Right lobe of liver (tissue), 6 donors: ENCODE measurements around the gene MMADHC. TPM values are rescaled to one million over a fixed set of nuclear protein-coding genes. Genes with fewer than 3 reads are reported as not detected.

Source experiments
- ATAC-seq, 4 donors: fragments of 200-7000 bp; cut with Tn5 transposase; one replicate each; pipeline ENCODE4 v1.9.1; 2020; ENCODE audit warnings: mild to moderate bottlenecking in 4 of 4, moderate library complexity in 4 of 4
- DNase-seq, 3 donors: peaks; one replicate each; pipeline ENCODE4 v3.0.0-alpha.2; 2020
- H3K27ac ChIP-seq, 3 donors: fragments of 200-600 bp; one replicate each; pipeline ENCODE4 v1.8.0; 2022
- H3K27me3 ChIP-seq, 2 donors: fragments of 200-600 bp; one replicate each; pipeline ENCODE4 v1.8.0; 2022
- H3K36me3 ChIP-seq, 4 donors: fragments of 200-600 bp; sonication (generic) in 1 of 4; one replicate each; pipeline versions ENCODE4 v1.5.1 to v1.8.0; 2017 to 2022; ENCODE audit warnings: control low read depth in 1 of 4
- H3K4me1 ChIP-seq, 4 donors: fragments of 200-600 bp; sonication (generic) in 1 of 4; one replicate each; pipeline versions ENCODE4 v1.5.1 to v1.8.0; 2017 to 2022; ENCODE audit warnings: control low read depth in 1 of 4
- H3K4me3 ChIP-seq, 3 donors: fragments of 200-600 bp; one replicate each; pipeline ENCODE4 v1.8.0; 2022
- H3K9me3 ChIP-seq, 4 donors: fragments of 200-600 bp; sonication (generic) in 1 of 4; one replicate each; pipeline versions ENCODE4 v1.5.1 to v1.8.0; 2017 to 2022; ENCODE audit warnings: control low read depth in 1 of 4
- POLR2A ChIP-seq: fragments of 450-650 bp; IDR thresholded peaks from one replicate; pipeline ENCODE4 v1.6.1; 2017; ENCODE audit warnings: antibody characterized with exemption, mild to moderate bottlenecking
- WGBS: methylation state at CpG from one replicate; pipeline ENCODE4 v1.1.6; 2018; ENCODE audit warnings: low coverage, low lambda C conversion rate; ENCODE audit not compliant: insufficient coverage; ENCODE audit errors: missing lambda C conversion rate; 5-methylcytosine and 5-hydroxymethylcytosine counted together
- intact Hi-C, 2 donors: fragments of 100-400 bp; cut with DNase I; formaldehyde crosslinking; loops; one replicate each; pipeline versions ENCODE4 v1.11.2 to v1.14.1; 2022
- total RNA-seq, 6 experiments: library from RNA; depleted of rRNA in 2 of 6; stranded (reverse); fragments of >200 nt in 2 of 6; fragmentation: NEBNext Ultra II Directional in 3 of 6; extraction: Animal tissue kit (Norgen Biotek cat#: 25700) in 3 of 6; gene quantifications; one replicate each; pipeline versions ENCODE4 v1.1.0 to v1.2.4, GENCODE V29; 2016 to 2023
- TF ChIP-seq, protein P1 (sequence below), 4 donors: fragments of 200-600 bp in 3 of 4; fragments of 450-650 bp in 1 of 4; IDR thresholded peaks; one replicate each; pipeline versions ENCODE4 v1.5.1 to v1.8.0; 2016 to 2022; ENCODE audit warnings: antibody characterized with exemption in 4 of 4, mild to moderate bottlenecking in 2 of 4
- donor health status: DM: no; HTN: yes; CAD: no.
- donor health status: DM: no; HTN: no; CAD: no.
- donor health status: DM: no; HTN: no; CAD: no.
- donor health status: DM: no; HTN: yes; CAD: no.
- donor health status: DM: no; HTN: yes; CAD: no.

The MMADHC gene
- total RNA-seq, 6 experiments from 2014 or later, result 59.9 to 84.9 (median 66.2) TPM

DNA sequence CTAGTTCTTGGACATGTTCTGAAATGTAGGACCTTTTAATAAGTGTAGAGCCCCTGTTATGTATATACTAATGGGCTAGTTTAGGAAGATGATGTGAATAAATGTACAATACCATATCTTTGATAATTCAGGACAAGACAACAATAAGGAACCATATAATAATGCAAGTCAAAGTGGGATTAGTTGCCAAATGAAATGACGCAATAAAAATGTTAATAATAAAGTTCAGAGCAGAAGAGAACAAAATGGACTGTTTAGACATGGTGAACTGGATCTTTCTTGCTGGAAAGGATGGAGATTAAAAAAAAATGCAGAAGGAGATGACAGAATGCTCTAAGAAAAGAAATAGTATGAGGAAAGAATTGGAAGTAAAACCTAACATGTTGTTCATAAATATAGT is 43.7 kb downstream of the MMADHC start:
- H3K4me3 ChIP-seq, result no peak overlapping the region
- TF ChIP-seq, protein P1, sequence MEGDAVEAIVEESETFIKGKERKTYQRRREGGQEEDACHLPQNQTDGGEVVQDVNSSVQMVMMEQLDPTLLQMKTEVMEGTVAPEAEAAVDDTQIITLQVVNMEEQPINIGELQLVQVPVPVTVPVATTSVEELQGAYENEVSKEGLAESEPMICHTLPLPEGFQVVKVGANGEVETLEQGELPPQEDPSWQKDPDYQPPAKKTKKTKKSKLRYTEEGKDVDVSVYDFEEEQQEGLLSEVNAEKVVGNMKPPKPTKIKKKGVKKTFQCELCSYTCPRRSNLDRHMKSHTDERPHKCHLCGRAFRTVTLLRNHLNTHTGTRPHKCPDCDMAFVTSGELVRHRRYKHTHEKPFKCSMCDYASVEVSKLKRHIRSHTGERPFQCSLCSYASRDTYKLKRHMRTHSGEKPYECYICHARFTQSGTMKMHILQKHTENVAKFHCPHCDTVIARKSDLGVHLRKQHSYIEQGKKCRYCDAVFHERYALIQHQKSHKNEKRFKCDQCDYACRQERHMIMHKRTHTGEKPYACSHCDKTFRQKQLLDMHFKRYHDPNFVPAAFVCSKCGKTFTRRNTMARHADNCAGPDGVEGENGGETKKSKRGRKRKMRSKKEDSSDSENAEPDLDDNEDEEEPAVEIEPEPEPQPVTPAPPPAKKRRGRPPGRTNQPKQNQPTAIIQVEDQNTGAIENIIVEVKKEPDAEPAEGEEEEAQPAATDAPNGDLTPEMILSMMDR (IDR thresholded peaks at IDR 0.05), result no peak
- no peak for TF ChIP-seq POLR2A
- no peaks in the 10 kb centered on the region for H3K4me1 ChIP-seq
- no peak for ATAC-seq
- DNase-seq, result no peak
- no peaks in the 10 kb centered on the region for H3K27me3 ChIP-seq
- no peak overlapping the region for H3K27ac ChIP-seq
- 71% methylated on average over 1 of the region's 1 CpG for WGBS
- intact Hi-C loops, result no loop called here
- H3K9me3 ChIP-seq, result no peaks in the 10 kb centered on the region
- H3K36me3 ChIP-seq, result no peaks in the 10 kb centered on the region

DNA sequence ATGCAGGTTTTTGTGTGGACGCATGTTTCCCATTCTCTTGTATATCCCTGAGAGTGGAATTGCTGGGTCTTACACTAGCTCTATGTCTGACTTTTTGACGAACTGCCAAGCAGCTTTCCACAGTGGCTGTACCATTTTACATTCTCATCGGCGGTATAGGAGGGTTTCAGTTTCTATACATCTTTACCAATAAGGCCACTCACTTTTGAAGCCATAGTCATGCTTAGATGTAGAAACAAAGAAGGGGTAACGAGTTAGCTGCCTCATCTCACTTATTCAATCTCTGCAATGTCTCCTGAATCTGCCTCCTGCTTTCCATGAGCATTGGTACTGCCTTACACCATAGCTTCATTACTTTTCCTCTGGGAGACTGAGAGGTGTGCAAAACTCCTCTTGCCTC is 47.4 kb downstream of the MMADHC start:
- 71% methylated on average over 5 of the region's 5 CpGs for WGBS
- H3K27ac ChIP-seq, result no peak overlapping the region
- no peaks in the 10 kb centered on the region for H3K36me3 ChIP-seq
- intact Hi-C loops, result no loop called here
- DNase-seq (no peak), ATAC-seq (no peak)
- no peaks in the 10 kb centered on the region for H3K4me1 ChIP-seq
- no peak overlapping the region for H3K4me3 ChIP-seq
- no peaks in the 10 kb centered on the region for H3K27me3 ChIP-seq
- TF ChIP-seq, protein P1 (IDR thresholded peaks at IDR 0.05), result no peak
- TF ChIP-seq POLR2A, result no peak
- no peaks in the 10 kb centered on the region for H3K9me3 ChIP-seq

DNA sequence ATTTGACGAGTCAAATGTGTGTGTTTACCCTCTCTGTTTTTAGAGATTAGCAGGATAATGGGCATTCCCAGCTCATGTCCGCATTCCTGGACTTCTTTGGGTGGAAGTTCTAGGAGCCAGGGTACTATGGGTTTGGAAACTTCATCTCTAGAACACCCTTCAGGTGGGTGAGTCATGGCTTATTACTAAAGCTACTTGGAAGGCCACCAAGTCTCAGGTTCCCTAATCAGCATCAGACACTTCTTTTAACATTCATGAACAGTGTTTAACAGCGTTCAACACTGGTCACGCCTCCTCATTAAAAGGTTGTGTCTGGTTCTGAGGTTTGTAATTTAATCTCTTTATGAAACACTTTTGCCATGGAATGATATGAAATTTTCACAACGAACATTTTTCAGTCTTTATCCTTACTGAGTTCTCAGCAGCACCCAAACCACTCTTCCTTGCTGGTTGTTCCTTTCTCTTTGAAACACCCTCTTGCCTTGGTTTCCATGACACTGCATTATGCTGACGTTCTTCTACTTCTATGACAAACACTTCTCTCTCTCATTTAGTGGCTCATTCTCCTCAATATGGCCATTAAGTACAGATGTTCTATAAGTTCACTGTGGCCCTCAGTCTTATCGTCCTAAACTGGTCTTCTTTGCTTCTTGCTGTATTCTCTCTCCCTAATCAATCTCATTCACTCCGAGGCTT is 49.3 kb downstream of the MMADHC start:
- no peaks in the 10 kb centered on the region for H3K27me3 ChIP-seq
- 58% methylated on average over 6 of the region's 8 CpGs for WGBS
- intact Hi-C loops, result no loop called here
- H3K27ac ChIP-seq, result no peak overlapping the region
- ATAC-seq (no peak), DNase-seq (no peak)
- no peak for TF ChIP-seq POLR2A
- TF ChIP-seq, protein P1 (IDR thresholded peaks at IDR 0.05), result no peak
- H3K36me3 ChIP-seq, result no peaks in the 10 kb centered on the region
- no peaks in the 10 kb centered on the region for H3K9me3 ChIP-seq
- no peak overlapping the region for H3K4me3 ChIP-seq
- no peaks in the 10 kb centered on the region for H3K4me1 ChIP-seq

DNA sequence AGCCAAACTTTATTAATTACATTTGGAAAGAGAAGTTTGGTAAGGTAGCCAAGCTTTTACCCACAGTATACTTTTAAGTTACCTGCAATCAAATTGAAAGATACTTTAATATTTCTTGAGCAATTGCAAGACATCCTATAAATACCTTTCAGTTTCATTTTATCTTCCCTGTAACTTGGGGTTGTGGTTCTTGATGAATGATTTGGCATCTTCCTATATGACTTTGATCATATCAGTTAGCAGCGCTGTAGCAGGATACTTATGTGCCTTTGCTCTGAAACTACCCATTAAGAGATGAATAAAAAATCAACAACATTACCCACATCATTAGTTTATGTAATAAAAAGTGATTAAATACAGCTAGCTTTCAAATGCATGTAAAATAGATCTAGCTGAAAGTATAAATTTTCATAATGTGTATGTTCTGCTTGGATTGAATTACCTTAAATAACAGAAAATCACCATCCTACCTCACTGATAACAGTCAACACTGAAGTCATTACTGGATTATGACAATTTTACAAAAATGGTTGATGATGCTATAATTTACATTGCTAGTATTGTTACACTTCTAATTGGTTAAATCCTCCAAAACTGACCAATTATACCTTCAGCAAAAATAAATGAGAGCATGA is 50.4 kb downstream of the MMADHC start:
- no peaks in the 10 kb centered on the region for H3K4me1 ChIP-seq
- 0% methylated on average over 1 of the region's 1 CpG for WGBS
- TF ChIP-seq, protein P1 (IDR thresholded peaks at IDR 0.05), result no peak
- TF ChIP-seq POLR2A, result no peak
- H3K27me3 ChIP-seq, result no peaks in the 10 kb centered on the region
- ATAC-seq (no peak), DNase-seq (no peak)
- no peaks in the 10 kb centered on the region for H3K9me3 ChIP-seq
- no peak overlapping the region for H3K4me3 ChIP-seq
- intact Hi-C loops, result no loop called here
- no peaks in the 10 kb centered on the region for H3K36me3 ChIP-seq
- no peak overlapping the region for H3K27ac ChIP-seq
